SU-DHL-6 (cell line): ENCODE data around the gene CAMK1D.

Source experiments
- EZH2phosphoT487 ChIP-seq: fragments of 200-600 bp; sonication (generic), shearing (Covaris generic); conservative IDR thresholded peaks from 2 replicates; pipeline ENCODE4 v1.6.1; 2018; ENCODE audit warnings: mild to moderate bottlenecking, antibody characterized with exemption, low read length, moderate library complexity, mixed read lengths
- TF ChIP-seq, protein P1 (sequence below): fragments of 200-600 bp; sonication (generic); IDR thresholded peaks from one replicate; pipeline ENCODE4 v1.5.1; 2017; ENCODE audit warnings: antibody characterized with exemption, mild to moderate bottlenecking, low read length, moderate library complexity; ENCODE audit not compliant: insufficient read depth, poor library complexity, severe bottlenecking

DNA sequence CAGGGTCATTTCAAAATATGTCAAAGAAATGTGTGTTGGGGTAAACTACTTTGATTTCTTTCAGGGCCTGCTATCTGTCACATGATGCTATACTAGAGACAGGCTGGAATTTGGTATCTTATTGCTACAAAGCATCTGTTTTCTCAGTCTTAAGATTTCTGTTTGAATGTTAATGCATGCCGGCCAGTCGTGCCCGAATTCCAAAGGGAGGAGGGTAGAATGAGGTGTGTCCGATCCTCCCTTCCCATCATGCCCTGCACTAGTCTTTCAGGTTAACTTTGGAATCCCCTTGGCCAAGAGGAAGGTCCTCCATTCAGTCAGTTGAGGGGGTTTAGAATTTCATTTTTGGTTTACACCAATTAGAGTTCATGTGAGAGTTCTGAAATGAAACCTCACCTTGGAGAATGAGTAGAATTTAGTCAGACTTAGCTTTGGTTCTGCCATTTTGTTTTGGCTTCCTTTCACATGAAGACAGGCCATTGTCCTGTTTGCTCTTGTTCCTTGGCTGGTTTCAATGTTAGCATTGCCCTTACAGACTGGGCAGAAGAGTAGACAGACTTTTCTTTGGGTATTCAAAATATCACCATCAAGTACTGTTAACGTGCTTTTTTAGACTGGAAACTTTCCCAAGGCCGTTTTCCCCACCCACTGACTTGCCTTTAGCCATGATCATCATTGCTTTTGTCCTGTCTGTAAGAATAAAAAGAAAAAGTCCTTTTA is 95.8 kb downstream of the CAMK1D start:
- TF ChIP-seq, protein P1, sequence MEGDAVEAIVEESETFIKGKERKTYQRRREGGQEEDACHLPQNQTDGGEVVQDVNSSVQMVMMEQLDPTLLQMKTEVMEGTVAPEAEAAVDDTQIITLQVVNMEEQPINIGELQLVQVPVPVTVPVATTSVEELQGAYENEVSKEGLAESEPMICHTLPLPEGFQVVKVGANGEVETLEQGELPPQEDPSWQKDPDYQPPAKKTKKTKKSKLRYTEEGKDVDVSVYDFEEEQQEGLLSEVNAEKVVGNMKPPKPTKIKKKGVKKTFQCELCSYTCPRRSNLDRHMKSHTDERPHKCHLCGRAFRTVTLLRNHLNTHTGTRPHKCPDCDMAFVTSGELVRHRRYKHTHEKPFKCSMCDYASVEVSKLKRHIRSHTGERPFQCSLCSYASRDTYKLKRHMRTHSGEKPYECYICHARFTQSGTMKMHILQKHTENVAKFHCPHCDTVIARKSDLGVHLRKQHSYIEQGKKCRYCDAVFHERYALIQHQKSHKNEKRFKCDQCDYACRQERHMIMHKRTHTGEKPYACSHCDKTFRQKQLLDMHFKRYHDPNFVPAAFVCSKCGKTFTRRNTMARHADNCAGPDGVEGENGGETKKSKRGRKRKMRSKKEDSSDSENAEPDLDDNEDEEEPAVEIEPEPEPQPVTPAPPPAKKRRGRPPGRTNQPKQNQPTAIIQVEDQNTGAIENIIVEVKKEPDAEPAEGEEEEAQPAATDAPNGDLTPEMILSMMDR = no peak
- TF ChIP-seq EZH2phosphoT487 = no peak
